Spleen (tissue), 7 donors: ENCODE measurements around the gene DOCK1.

Experiments used
- CTCF ChIP-seq, 11 experiments: fragments of 200-600 bp in 7 of 11; fragments of 450-650 bp in 4 of 11; sonication (generic) in 4 of 11; IDR thresholded peaks in 8 of 11; conservative IDR thresholded peaks in 3 of 11; 1 replicate in 7 of 11; 2 replicates in 4 of 11; pipeline versions ENCODE4 v1.4.0 to v1.8.0; 2016 to 2021; ENCODE audit warnings: antibody characterized with exemption in 11 of 11, inconsistent platforms in 4 of 11, mild to moderate bottlenecking in 1 of 11
- POLR2A ChIP-seq, 3 donors: fragments of 450-650 bp; IDR thresholded peaks; one replicate each; pipeline ENCODE4 v1.5.1; 2017; ENCODE audit warnings: antibody characterized with exemption in 3 of 3, mild to moderate bottlenecking in 1 of 3
- POLR2AphosphoS5 ChIP-seq, 3 donors: sonication (generic); formaldehyde crosslinking; IDR thresholded peaks; one replicate each; pipeline ENCODE4 v1.5.1; 2017; ENCODE audit warnings: antibody characterized with exemption in 3 of 3
- donor health status: DM: no; HTN: no; CAD: no; lungs with moderate emphysema.
- donor health status: DM: no; HTN: no; CAD: no.
- donor health status: DM: no; HTN: no; CAD: no.

- TF ChIP-seq CTCF (IDR thresholded peaks at IDR 0.05 in 8 of 11, conservative IDR thresholded peaks at IDR 0.05 in 3 of 11) (no peak), POLR2A (IDR thresholded peaks at IDR 0.05) (no peak), POLR2AphosphoS5 (IDR thresholded peaks at IDR 0.05) (no peak)
Observed at GRCh38 chr10:126924915-126925300, 19.7 kb downstream of the DOCK1 start.
